NCI-H510A treated with DMSO at 0.1 percent for 48 hours (cell line): ENCODE data around the gene UQCRC2.
"Not testable (repeated sequence)": the region's sequence is repeated elsewhere in the genome, so short reads cannot be mapped to it uniquely, and the experiment has no call there.

Source experiments
- DNase-seq: peaks from one replicate; lab custom pipeline; 2025; lab: John Stamatoyannopoulos, UW

UQCRC2 gene

DNA sequence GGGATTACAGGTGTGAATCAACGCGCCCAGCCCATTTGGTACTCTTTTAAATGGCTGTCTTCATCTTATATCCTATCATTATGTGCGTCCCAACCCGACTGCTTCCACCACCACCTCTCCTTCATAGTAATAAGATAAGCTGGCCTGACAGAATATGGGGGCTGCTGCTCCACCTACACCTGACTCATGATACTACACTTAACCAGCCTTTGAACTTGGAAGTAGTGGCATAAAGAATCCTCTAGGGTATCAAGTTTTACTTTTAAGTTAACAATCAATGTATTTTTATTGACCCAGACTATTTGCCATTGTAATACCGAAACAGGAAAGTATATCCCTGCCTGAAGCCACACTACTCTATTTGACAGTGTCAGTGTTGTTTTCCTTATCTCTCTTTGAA lies 28.9 kb downstream of the UQCRC2 start:
- DNase-seq: no peak

DNA sequence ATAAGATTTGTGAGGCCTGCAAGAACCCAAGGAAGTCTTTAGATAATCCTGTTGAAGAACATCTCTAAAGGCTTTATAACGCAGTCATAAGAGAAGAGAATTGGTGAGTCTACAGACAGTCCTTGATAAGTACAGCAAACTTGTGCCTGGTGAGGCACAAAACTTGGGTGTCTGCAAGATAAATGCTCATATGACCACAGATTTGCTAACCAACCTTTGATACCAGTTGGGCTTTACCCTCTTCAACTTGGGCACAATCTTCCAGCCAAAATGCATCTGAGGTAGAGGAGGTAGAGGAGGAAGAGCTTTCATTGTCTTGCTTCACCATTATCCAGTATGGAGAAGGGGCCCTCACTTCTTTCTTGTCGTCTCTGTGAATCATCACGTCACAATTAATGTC lies 30.9 kb downstream of the UQCRC2 start:
- no peak for DNase-seq

DNA sequence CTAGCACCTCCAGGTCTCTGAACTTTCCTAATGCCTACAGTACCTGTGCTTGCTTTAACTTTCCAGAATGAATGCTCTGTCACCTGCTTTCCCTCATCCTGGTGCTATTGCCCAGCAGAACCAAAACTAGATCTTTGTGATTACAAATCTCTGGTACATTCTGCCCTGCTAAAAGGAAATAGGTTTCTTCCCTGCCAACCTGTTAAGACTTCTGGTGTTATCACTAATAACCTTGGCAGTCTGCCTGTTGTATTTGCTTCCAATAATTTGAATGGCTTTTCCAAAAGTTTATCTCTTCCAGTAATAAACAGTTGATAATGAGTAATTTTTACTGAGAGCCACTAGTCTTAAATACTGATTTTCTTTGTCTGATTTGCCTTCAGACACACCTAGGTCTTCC lies 32.4 kb downstream of the UQCRC2 start:
- no peak for DNase-seq

DNA sequence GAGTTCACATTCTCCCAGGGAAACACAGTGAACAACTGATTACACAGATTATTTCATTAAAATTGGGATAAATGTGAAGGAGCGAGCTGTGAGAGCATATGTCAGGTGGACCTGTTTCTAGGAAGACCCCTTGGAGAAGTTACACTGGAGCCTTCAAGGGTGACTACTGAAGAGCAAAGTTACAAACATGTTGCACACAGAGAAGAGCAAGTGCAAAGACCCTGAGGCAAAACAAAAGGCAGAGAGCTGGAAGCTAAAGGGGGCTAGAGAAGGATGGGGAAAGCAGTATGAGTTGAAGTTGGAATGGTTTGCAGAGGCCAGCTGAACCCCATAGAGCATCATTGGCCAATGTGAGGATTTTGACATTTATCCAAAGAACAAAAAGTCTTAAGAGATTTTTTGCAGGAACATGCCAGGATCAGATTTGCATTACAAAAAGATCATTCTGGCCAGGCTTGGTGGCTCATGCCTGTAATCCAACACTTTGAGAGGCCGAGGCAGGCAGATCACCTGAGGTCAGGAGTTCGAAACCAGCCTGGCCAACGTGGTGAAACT lies 33.6 kb downstream of the UQCRC2 start:
- no peak for DNase-seq

DNA sequence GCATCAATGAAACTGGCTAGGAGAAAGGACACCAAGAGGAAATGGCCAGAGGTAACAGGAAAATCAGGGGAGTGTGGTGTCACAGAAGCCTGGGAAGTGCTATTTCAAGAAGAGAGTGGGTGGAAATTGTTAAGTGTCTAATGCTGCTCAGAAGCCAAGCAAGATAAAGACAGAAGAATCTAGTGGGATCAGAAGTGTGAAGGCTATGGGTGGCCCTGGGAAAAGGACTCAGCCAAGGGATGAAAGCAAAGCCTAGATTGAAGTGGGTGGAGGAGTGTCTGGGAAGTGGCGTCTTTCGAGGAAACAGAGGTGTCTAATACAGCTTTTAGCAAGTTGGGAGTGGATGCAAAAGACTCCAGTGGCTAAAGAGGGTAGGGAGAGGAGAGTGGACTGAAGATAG lies 34.3 kb downstream of the UQCRC2 start:
- DNase-seq: no peak

DNA sequence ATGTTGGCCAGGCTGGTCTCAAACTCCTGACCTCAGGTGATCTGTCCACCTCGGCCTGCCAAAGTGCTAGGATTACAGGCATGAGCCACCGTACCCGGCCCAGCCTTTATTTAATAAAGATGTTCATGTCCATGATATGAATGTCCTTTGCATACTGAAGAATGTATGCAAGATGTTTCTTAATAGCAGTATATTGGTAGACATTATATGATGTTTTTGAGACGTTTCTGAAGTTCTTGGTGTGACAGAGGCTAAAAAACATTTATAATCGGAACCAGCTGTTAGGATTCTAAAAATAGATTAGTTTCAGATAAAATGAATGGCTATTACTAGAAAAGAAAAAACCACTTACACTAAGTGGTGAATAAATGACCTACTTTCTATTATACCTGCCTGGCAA lies 36.0 kb downstream of the UQCRC2 start:
- no peak for DNase-seq

DNA sequence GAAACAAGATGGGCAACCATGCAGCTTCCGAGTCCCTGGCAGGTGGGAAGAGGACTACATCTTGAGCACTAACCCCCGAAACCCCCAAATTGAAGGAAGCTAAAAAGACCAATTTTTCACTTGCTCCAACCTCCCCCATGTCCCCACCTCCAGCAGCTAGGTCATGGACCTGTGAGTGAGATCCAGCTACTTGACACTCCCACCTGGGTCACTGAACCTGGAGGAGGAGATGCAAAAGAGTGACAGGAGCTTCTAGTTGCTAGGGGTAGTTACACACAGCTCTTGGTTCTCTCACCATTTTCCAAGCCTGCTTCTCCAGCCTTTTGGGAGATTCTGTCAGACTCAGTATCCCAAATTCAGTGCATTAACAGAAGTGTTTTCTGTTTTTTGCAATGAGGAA lies 36.6 kb downstream of the UQCRC2 start:
- no peak for DNase-seq

DNA sequence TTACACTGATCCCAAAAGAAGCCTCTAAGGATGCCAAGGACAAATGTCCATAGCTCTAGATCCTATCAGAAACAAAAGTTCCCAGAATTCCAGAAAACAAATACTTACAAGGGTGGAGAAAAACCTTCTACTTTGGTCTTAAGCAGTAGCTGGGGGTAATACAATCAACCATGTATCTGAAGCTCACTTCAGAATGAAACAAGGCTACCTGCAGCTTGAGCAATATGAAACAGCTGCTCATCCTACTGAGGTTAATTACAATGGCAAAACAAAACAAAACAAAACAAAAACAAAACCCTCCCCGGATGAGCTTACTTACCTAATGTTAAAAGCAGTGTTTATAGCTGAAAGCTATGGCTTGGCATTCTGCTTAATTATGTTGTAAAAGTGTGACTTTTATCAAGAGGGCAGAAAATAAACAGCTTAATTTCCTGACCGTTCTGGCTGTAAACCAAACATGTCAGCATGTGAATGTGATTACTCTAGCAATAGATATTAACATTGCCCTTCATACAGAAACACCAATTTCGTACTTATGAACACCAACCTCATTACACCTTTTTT lies 37.3 kb downstream of the UQCRC2 start:
- DNase-seq: no peak

DNA sequence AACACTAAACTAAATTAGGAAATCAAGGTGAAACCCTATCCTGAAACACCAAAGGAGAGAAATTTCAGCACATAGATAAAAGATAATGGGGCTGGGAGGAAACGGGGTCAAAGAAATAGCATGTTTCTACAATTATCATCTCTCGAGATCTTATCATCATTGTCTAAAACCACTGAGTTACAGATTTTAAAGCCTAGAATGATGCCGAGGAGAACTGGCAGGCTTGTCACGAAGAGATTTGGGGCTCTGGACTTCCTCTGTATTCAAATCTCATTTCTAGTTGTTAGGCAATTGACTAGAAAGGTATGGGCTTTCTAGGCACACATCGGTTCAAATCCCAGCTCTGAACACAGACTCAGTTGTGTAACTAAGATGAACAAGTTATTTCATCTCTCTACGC lies 38.5 kb downstream of the UQCRC2 start:
- DNase-seq: no peak

DNA sequence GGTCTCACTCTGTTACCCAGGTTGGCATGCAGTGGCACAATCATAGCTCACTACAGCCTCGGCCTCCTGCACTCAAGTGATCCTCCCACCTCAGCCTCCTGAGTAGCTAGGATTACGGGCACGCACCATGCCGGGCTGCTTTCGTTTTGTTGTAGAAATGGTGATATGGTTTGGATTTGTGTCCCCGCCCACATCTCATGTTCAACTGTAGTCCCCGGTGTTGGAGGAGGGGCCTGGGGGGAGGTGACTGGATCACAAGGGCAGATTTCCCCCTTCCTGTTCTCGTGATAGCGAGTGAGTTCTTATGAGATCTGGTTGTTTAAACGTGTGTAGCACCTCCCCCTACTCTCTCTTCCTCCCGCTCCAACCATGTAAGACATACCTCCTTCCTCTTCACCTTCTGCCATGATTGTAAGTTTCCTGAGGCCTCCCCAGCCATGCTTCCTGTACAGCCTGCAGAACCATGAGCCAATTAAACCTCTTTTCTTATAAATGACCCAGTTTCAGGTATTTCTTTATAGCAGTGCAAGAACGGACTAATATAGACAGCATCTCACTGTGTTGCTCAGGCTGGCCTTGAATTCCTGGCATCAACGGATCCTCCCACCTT lies 41.8 kb downstream of the UQCRC2 start:
- no peak for DNase-seq

DNA sequence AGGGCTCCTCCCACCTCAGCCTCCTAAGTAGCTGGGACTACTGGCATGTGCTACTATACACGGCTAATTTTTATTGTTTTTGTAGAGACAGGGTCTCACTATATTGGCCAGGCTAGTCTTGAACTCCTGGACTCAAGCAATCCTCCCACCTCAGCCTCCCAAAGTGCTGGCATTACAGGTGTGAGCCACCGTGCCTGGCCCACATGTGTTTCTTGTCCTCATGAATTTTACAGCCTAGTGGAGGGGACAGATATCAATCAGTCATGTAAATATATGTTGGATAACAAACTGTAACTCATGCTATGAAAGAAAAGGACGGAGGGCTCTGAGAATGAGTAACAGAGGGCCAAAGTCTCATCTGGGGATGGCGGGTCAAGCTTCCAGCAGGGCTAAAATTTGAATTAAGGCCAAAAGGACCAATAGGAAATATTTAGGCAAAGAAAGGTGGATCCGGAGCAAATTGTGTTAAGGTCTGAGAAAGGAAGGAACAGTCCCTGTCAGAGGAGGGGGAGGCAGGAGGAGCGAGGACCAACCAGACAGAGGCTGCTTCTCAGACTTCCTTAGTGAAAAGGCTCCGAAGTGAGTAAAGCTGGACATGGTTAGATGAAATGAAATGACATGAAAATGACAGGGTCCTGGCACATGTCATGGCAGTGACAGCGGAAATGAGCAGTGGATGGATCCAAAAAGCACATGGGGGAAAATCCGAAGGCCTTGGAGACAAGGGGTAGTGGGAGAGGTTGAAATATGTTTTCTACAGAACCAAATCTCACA lies 43.9 kb downstream of the UQCRC2 start:
- no peak for DNase-seq

DNA sequence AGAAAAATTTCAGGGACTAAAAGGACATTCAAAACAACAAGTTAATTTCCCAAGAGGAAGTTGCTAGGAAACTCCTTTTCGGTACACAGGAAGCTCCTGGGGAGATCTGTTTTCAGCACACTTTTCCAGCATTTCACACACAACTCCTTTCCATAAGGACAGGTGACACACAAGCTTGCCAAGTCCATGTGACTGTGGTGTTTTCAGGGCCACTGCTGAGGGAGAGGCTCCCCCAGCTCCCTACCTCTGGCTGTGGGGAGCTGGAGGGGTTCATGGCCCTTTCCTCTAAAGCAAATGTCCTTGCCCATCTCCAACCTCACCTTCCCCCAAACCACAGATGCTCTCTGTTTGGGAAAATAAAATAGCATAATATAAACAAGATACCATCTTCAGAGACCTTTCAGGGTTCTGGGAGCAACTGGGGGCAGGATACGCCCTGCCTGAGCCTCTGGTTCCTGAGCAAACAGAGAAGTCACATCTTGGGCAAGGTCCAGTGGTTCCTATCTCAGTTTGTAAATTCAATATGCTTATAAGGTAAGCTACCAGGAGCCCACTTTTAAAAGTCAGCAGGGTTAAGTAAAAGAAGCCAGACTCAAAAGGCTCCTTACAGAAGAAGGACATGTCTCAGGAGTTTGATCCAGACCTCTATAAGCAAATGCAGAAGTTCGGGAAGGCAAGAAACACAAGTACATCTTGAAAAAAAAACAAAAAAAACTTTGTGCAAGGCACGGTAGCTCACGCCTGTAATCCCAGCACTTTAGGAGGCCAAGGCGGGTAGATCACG lies 44.7 kb downstream of the UQCRC2 start:
- no peak for DNase-seq

DNA sequence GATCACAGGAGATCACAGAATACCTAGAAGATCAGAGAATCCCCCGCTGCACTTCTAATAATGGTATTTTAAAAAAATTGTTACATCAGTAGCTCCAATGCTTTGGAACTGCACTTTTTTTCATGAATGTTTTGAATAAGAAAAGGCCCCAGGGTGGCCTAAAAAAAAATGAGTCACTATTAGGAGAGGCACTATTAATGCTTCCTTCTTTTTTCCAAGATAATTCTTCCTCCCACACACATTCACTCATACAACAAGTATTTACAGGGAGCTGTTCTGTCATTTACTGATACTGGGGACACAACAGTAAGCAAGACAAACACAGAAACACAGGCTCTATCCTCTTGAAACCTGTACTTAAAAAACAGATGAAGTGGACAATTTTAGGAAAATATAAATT lies 48.4 kb downstream of the UQCRC2 start:
- DNase-seq: no peak

DNA sequence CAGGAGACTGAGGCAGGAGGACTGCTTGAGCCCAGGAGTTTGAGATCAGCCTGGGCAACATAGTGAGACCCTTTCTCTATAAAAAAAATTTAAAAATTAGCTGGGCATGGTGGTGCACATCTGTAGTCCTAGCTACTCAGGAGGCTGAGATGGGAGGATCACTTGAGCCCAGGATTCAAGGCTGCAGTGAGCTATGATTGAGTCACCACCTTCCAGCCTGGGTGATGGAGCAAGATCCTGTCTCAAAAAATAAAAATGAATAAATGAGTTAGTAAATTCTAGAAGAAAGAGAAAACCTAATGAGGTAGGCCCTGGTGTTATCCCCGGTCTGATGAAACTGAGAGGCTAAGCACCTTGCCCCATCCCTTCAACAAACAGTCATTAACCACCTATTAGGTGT lies 48.9 kb downstream of the UQCRC2 start:
- not testable (repeated sequence) for DNase-seq

DNA sequence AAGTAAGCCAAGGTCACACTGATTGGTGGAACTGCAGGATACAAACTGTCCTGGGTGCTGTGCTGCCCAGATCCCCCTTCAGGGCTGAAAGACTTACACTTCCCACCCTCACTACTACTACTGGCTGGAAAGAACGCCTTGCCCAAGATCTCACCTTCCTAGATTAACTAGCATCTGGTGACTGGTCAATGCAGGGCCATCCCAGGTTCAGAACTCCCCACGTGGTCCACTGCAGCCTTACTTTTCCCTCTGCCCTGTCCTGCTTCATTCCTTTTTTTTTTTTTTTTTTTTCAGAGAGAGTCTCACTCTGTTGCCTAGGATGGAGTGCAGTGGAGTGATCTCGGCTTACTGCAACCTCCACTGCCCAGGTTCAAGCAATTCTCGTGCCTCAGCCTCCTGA lies 50.0 kb downstream of the UQCRC2 start:
- no peak for DNase-seq

DNA sequence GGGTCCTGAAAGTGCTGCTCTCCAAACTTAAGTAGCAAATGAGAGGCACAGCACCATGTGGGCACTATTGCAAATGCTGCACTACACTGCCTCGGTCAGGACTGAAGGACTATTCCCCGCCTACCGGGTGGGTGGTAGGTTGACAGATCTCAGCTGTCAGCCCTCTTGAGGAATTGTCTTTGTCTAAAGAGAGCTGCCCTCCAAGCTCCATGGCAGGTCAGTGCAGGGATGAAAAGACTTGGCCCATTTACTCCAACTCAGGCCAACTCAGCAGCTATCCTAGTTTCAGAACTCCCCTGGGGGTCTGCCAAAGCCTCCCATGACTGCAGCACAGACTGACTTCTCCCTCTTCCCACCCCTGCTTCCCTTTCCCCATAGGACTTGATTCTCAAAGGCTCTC lies 51.2 kb downstream of the UQCRC2 start:
- no peak for DNase-seq

DNA sequence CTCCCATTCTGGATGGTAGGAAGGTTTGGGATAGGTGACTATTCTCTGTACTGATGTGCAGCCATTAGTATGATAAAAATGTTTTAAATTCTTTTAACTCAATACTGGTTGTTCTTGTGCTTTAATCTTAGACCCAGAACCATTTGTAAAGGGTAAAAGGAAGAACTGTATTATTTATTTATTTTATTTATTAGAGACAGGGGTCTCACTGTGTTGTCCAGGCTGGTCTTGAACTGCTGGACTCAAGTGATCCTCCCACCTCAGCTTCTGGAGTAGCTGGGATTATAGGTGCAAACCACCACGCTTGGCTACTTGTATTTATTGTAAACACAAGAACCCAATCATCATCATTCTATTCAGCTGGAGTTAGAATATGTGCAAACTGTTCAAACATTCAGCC lies 52.6 kb downstream of the UQCRC2 start:
- DNase-seq: no peak

DNA sequence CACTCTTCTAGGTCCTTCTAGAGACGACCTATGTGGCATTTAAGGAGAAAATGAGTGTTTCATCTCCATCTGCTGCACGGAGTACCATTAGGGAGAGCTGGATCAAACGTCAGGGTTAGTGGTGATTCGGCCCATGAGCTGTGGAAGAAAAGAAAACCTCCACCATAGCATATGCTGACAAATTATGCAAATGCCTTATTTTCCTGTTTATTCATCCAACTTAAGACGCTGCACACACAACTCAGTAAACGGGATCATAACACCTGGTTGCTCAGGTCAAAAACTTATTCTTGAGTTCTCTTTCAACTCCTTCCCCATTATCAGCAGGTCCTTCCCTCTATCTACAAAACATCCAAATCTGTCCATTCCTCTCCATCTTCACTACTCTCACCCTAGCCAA lies 53.5 kb downstream of the UQCRC2 start:
- no peak for DNase-seq

DNA sequence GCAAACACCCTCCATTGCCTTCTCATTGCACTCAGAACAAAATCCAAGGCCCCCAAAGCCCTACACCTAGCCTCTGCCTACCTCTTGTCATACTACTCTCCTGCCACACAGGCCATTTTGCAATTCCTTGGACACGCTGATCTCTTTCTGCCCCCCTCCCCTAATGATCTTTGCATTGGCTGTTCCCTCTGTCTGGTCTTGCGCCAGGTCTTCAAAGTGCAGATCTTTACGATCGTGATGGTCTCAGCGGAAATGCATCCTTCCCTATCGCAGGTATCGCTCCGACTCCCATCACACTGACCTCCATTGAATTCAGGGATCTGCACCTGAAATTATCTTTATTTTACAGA lies 54.0 kb downstream of the UQCRC2 start:
- DNase-seq: peak; percentile 63

DNA sequence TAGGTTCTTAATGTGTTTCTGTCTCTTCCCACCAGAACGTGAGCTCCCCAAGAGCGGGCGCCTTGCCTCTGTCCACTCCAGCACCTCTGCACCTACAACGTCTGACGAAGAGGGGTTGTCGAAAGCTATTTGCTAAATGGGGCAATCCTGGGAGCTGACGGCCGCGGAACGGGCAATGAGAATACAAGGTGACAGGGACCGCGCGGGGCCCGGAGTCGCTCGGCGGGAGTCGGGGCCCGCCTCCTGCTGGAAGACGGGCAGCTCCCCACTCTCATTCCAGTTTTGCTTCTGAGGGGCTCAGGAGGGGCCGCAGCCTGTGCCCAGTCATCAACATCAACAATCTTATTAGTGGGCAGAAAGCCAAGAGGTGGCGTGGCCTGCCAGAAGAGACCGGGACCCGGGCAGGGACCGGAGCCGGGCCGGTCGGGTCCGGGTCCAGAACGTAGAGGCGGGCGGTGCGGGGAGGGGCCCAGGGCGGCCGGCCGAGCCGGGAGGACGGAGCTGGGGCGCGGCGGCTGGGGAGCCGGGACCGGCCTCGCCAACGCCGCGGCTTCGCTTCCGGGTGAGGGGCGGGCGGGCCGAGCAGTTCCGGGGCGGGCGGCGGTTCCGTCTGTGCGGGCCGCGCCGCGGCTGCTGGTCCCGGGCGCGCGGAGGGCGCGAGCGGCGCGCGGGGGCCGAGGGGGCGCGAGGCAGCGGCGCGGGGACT lies 54.5 kb downstream of the UQCRC2 start, which contains the start of gene MOSMO:
MOSMO (plus strand) TSS at position 603 of the 706 bp plus-strand sequence. CDS start 191 bp downstream, outside the sequence.
- peak; percentile 81 for DNase-seq

DNA sequence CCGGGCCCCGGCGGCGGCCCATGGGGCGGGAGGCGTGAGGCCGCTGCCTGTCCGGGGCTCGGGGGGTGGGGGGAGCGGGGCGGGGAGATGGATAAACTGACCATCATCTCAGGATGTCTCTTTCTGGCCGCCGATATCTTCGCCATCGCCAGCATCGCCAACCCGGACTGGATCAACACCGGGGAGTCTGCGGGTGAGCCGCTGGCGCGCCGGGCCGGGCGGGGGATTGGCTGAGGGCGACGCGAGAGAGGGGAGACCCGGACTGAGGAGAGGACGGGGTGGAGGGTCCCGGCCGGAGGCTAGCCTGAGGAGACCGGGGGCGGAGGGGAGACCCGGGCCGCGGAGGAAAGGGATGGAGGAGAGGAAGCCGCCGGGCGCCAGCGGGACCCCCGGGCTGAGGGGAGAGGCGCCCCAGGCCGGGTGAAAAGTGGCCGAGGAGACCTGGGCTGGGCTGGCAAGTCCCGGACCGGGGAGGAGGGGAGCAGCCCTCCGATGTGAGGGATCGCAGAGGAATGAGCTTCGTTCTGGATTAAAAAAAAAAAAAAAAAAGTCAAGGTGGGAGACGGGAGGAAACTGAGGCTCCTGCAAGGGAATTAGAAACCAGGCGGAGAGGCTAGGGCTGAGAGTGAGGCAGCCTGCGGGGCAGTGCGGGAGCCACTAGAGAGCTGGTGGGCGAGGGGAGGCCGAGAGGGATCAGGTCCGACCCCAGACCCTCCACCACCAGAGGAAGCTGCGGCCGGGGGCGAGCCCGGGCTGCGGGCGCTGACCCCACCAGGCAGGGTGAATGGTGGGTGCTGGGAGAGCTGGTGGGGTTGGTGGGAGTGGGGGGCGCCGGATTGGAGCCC lies 55.3 kb downstream of the UQCRC2 start:
- no peak for DNase-seq
